HG03064 (cell line): Measurements from ENCODE around the gene PBX3.
"Not testable (repeated sequence)": the region's sequence is repeated elsewhere in the genome, so short reads cannot be mapped to it uniquely, and the experiment has no call there.

Experiments
- ATAC-seq: cut with Tn5 transposase; IDR thresholded peaks from one replicate; pipeline ENCODE4 v1.9.1; 2021; ENCODE audit warnings: low read depth; ENCODE audit not compliant: unreplicated experiment

The PBX3 gene

GRCh38 chr9:125820100-125820804 is 73.1 kb downstream of the PBX3 start:
- ATAC-seq = no peak

GRCh38 chr9:125821078-125821477 is 73.9 kb downstream of the PBX3 start:
- ATAC-seq = peak; percentile 69

- no peak for ATAC-seq
Measured at GRCh38 chr9:125822160-125822559, 75.0 kb downstream of the PBX3 start.

GRCh38 chr9:125822902-125823301 is 75.7 kb downstream of the PBX3 start:
- no peak for ATAC-seq

- ATAC-seq = not testable (repeated sequence)
Measured at GRCh38 chr9:125823874-125824406, 76.8 kb downstream of the PBX3 start.

- ATAC-seq = no peak
Measured at GRCh38 chr9:125825762-125826161, 78.6 kb downstream of the PBX3 start.

GRCh38 chr9:125826850-125827249 is 79.7 kb downstream of the PBX3 start:
- no peak for ATAC-seq

GRCh38 chr9:125829743-125830142 is 82.6 kb downstream of the PBX3 start:
- ATAC-seq = peak; percentile 62

- ATAC-seq = no peak
Measured at GRCh38 chr9:125831054-125831453, 83.9 kb downstream of the PBX3 start.

- ATAC-seq = no peak
Measured at GRCh38 chr9:125831616-125832015, 84.4 kb downstream of the PBX3 start.

GRCh38 chr9:125835655-125836054 is 88.5 kb downstream of the PBX3 start:
- no peak for ATAC-seq

GRCh38 chr9:125839317-125839716 is 92.1 kb downstream of the PBX3 start:
- no peak for ATAC-seq

- ATAC-seq = no peak
Measured at GRCh38 chr9:125841444-125841843, 94.3 kb downstream of the PBX3 start.

- ATAC-seq = no peak
Measured at GRCh38 chr9:125842242-125842641, 95.1 kb downstream of the PBX3 start.

GRCh38 chr9:125843646-125844045 is 96.5 kb downstream of the PBX3 start:
- ATAC-seq = no peak

- ATAC-seq = no peak
Measured at GRCh38 chr9:125844611-125845010, 97.4 kb downstream of the PBX3 start.

- no peak for ATAC-seq
Measured at GRCh38 chr9:125845271-125845808, 98.2 kb downstream of the PBX3 start.

- ATAC-seq = no peak
Measured at GRCh38 chr9:125847735-125848134, 100.6 kb downstream of the PBX3 start.

GRCh38 chr9:125850106-125850632 is 103.0 kb downstream of the PBX3 start:
- no peak for ATAC-seq

GRCh38 chr9:125850763-125851162 is 103.6 kb downstream of the PBX3 start:
- no peak for ATAC-seq

- ATAC-seq = no peak
Measured at GRCh38 chr9:125851979-125852378, 104.8 kb downstream of the PBX3 start.

GRCh38 chr9:125852386-125852785 is 105.2 kb downstream of the PBX3 start:
- ATAC-seq = no peak
